Activated T-cell treated with anti-CD3 and anti-CD28 coated beads, Interleukin-2, amount 50 U/mL, for 24 hours (primary cell): ENCODE results near the gene SC5D.

Source experiments
- DNase-seq: peaks from one replicate; pipeline ENCODE4 v3.0.0-alpha.2; 2020
- H3K27ac Mint-ChIP-seq: 2 replicates; pipeline ENCODE4 v1.8.0; 2020; ENCODE audit warnings: mild to moderate bottlenecking, mixed read lengths
- H3K27me3 Mint-ChIP-seq: 2 replicates; pipeline ENCODE4 v1.8.0; 2020; ENCODE audit warnings: mixed read lengths
- H3K36me3 Mint-ChIP-seq: 2 replicates; pipeline ENCODE4 v1.8.0; 2020; ENCODE audit warnings: low read depth, mixed read lengths
- H3K4me1 Mint-ChIP-seq: 2 replicates; pipeline ENCODE4 v1.8.0; 2020; ENCODE audit warnings: low read depth, mixed read lengths
- H3K4me3 Mint-ChIP-seq: 2 replicates; pipeline ENCODE4 v1.8.0; 2020; ENCODE audit warnings: mild to moderate bottlenecking, moderate library complexity, mixed read lengths
- H3K9me3 Mint-ChIP-seq: 2 replicates; pipeline ENCODE4 v1.8.0; 2020; ENCODE audit warnings: mixed read lengths

The SC5D gene

DNA sequence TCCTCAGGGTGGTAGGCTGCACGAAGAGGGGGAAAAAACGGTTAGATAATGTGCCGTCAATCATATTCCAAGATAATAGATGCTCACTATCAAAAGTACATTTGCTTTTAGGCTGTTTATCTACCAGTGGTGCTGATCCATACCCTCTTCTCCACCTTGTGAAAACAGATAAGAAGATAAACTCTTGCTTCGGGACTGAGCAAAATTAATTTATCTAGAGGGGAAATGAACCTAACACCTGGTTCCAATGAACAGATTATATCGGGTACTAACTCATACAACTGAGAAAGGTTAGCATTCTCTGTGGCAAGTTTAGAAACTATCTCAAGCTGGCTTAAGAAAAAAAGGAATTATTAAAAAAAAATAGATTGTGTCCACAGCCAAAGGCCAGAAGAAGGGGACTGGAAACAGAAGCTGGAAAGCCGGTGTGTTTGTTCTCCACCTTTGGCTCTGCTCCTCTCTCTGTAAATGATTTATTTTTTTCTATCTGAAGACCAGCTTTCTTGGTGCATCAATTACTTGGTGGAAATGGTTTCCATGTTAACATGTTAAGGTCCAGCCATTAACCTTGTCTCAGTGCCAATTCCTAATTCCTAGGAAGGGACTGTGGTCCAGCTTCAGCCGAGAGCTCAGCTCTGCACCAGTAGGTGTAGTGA is 55.8 kb downstream of the SC5D start:
- H3K4me1 Mint-ChIP-seq, result peaks cover 2% of the 10 kb centered on the region

GRCh38 chr11:121349790-121350189 is 57.2 kb downstream of the SC5D start:
- no peaks in the 10 kb centered on the region for H3K36me3 Mint-ChIP-seq
- H3K4me3 Mint-ChIP-seq, result no peak overlapping the region
- H3K27ac Mint-ChIP-seq, result no peak overlapping the region
- H3K27me3 Mint-ChIP-seq, result no peaks in the 10 kb centered on the region
- no peak for DNase-seq
- H3K9me3 Mint-ChIP-seq, result no peaks in the 10 kb centered on the region
- no peaks in the 10 kb centered on the region for H3K4me1 Mint-ChIP-seq

More for the DNA sequence above, 55.8 kb downstream of the SC5D start:
- H3K27me3 Mint-ChIP-seq, result no peaks in the 10 kb centered on the region
- no peaks in the 10 kb centered on the region for H3K9me3 Mint-ChIP-seq
- no peak overlapping the region for H3K4me3 Mint-ChIP-seq
- no peak overlapping the region for H3K27ac Mint-ChIP-seq
- DNase-seq, result no peak
- no peaks in the 10 kb centered on the region for H3K36me3 Mint-ChIP-seq

DNA sequence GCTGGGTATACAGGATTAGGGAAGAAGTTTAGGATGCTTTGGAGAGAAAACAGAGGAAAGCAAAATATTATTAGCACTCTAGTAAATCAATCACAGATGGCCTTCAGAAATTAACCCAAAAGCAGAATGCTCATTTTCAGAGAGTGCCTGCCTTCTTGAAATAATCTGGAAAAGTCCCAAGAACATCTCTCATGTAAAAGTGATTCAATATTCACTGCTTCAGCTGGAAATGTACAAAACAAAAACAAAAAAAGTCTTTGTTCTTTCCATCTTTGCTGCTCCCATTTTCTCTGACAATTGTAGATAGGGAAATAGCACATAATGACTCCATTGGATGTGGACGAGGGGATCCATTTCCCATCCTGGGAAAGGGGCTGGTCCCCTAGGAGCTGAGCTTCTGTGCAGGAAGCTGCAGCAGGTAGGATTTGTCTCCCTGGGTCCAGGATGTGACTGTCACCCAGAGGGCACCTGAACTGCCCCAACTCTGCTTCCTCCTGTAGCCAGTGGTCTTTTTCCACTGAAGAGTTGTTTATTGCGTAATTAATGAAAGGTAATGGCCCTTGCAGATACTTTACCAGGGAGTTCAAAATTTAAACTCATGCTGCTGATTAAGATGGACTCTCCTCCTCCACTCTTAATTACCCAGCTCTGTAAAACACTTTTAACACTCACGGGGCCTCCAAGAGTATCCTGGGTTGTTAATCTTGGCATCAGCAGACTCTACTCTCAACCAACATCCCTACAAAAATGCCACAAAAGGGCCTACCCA is 57.9 kb downstream of the SC5D start:
- Mint-ChIP-seq H3K4me3 (no peak overlapping the region), H3K27ac (no peak overlapping the region), H3K27me3 (no peaks in the 10 kb centered on the region), H3K9me3 (no peaks in the 10 kb centered on the region), H3K4me1 (no peaks in the 10 kb centered on the region), H3K36me3 (no peaks in the 10 kb centered on the region)
- DNase-seq, result no peak

DNA sequence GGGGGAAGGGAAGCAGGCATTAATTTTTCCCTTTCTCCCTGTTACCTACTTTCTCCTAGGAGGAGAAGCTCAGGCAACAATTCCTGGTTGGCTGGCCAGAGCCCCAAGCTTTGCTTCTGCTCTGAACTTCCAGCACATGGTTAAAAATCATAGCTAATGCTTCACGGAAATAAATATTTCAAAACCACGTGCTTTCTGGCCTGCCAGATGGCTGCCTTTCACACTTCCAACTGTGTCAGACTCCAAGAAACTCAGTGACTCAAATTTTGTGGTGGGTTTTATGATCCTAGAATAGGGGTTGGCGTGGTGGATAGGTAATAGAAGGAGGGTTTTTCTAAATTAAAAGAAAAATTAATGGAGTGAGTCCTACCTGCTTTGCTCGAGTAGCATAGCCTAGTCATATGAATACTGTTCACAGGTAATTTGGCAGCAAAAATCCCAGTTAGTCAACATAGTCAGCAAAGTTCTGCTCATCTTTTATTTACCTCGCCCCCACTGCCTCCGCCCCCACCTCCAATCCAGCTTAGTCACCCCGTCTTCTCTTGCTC is 58.6 kb downstream of the SC5D start:
- Mint-ChIP-seq H3K9me3 (no peaks in the 10 kb centered on the region), H3K27ac (no peak overlapping the region), H3K27me3 (no peaks in the 10 kb centered on the region), H3K4me1 (no peaks in the 10 kb centered on the region), H3K4me3 (no peak overlapping the region), H3K36me3 (no peaks in the 10 kb centered on the region)
- no peak for DNase-seq

DNA sequence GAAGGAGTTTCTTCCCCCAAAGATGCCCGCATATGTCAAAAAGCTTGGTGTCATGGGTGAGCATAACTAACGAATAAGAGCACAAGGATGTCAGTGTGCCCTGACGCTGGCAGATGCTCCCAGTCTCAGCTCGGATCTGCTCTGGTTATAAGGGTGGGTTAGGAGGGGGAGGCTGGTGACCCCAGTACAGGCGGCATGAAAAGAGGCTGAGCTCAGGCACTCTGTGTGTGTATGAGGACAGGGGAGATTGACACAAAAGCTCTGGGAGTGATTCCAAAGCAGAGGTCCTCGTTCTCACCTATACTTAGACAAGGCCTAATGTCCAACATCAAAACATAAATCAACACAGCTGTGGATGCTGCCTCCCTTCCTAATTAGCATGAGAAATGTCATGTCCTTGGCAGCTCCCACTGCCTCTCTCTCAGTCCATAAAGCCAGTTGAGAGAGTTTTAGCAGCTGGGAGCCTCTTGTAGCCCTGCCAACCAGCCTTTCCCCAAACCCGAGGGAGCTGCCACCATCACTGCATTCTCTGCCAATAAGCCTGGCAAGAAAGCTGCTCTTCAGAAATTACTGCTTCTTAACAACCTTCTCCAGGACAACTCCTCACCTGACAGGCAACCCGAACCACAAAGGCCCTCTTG is 59.8 kb downstream of the SC5D start:
- no peak for DNase-seq
- Mint-ChIP-seq H3K27me3 (no peaks in the 10 kb centered on the region), H3K9me3 (no peaks in the 10 kb centered on the region), H3K4me3 (no peak overlapping the region), H3K36me3 (no peaks in the 10 kb centered on the region), H3K4me1 (no peaks in the 10 kb centered on the region), H3K27ac (no peak overlapping the region)

- H3K4me1 Mint-ChIP-seq, result no peaks in the 10 kb centered on the region
Measured at GRCh38 chr11:121354192-121354591, 61.6 kb downstream of the SC5D start.

GRCh38 chr11:121356357-121356756 is 63.8 kb downstream of the SC5D start:
- H3K4me1 Mint-ChIP-seq, result no peaks in the 10 kb centered on the region
- no peak for DNase-seq
- H3K27me3 Mint-ChIP-seq, result no peaks in the 10 kb centered on the region
- H3K4me3 Mint-ChIP-seq, result no peak overlapping the region
- no peak overlapping the region for H3K27ac Mint-ChIP-seq
- H3K9me3 Mint-ChIP-seq, result no peaks in the 10 kb centered on the region
- no peaks in the 10 kb centered on the region for H3K36me3 Mint-ChIP-seq

More at GRCh38 chr11:121354192-121354591, 61.6 kb downstream of the SC5D start:
- Mint-ChIP-seq H3K36me3 (no peaks in the 10 kb centered on the region), H3K4me3 (no peak overlapping the region), H3K27ac (no peak overlapping the region), H3K27me3 (no peaks in the 10 kb centered on the region), H3K9me3 (no peaks in the 10 kb centered on the region)
- DNase-seq, result no peak
